NCI-H187 treated with DMSO at 0.1 percent for 48 hours (cell line): ENCODE data around the gene ACOX2.

ENCODE experiments used
- DNase-seq: peaks from one replicate; lab custom pipeline; 2025; lab: John Stamatoyannopoulos, UW

ACOX2 gene

DNA sequence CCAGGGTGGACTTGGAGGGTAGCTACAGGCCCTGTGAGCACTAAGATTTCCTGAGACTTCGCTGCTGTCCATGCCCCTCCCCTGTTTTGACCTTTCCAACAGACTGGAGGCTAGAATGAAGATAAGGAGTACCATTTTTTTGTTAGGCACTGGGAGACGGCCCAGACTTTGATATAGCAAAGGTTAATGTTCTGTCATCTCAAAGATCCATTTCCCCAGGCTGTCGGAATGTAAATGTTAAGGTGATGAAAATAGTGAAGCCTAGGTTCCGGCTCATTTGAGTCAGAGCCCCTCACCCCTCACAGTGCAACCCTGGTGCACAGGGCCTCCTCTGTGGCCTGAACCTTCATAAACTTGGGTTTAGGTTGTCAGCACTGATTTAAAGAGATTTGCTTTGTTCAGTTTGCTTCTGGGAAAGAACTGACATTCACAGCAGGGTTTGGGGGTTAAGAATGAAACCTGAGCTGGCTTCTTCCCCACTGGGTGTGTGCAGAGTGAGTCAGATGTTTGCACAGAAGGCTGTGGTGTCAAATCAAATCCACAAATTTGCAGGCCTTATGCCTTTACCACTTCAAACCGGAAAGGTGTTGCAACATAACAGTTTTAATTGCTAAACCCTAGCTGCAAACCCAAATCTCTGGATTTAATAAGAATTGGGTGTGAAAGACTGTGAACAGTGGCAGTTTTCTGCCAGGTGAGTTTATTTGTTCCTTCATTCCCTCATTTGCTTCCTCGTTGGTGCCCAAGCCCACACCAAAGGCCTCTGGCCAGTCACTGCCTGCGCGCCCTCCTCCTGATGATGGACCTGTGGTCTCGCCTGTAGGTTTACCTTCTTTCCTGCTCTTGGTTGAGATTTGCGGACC is 65.7 kb downstream of the ACOX2 start:
- no peak for DNase-seq

DNA sequence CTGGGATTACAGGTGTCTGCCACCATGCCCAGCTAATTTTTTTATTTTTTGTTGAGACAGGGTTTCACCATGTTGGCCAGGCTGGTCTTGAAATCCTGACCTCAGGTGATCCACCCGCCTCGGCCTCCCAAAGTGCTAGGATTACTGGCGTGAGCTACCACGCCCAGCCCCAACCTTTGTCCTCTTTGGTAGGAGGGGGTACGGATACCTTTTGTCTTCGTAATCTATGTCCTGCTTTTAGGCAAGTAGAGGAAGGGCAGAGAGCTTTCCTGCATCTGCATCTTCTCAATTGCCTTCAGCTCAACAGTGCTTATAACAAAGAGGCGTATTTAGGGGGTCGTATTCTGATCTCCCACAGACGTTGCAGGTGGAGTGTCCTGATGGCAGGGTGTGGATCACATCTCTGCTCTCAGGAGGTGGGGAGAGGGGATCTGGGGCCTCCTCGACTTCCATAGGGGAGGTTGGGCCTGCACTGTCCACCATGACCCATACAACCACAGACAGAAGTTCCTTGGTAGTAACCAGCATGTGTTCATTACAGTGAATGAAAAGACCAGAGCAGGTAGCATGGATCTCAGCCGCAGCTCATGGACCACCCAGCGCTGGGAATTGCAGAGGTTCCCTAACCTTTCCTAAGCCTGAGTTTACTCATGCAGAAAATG is 66.5 kb downstream of the ACOX2 start:
- DNase-seq = no peak

DNA sequence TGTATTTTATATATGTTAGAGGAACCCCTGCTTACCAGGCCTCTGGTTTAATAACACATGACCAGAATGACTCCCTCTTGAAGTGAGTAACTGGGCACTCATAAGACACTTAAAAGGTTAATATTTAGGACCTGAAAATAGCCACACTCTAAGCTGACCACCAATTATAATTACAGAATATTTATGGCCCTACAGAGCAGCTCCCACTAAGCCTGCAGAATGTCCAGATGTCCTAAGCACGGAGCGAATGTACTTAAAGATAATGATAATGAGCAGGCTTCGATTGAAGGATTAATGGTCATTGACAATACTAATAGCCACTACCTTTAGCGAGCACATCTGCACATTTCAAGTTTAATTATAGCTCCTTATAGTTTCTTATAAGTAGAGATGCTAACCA is 67.9 kb downstream of the ACOX2 start:
- no peak for DNase-seq

DNA sequence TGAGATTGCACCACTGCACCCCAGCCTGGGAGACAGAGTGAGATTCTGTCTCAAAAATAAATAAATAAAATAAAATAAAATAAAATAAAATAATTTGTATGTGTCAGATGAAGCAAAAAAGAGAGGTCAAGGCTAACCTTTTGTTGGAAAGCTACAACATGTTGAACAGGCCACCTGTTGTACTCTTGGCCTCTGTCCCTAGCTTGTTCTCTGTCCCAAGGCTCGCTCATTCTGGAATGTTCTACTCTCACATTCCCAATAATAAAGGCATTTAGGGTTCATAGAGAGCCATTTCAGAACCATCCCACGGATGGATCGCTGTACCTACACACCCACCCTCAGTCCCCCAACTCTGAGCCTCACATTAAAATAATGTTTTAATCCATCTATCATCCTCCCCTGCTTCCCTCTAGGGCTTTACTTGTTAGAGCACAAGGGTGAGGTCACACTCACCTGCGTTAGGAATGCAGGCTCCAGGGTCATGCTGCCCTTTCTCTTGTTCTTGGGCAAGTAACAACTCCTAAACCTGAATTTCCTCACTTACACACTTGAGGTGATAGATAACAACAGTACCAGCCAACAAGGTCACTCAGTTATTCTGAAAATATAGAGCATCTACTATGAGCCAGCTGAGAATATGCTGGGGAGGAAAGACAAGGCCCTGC is 70.0 kb downstream of the ACOX2 start:
- no peak for DNase-seq

DNA sequence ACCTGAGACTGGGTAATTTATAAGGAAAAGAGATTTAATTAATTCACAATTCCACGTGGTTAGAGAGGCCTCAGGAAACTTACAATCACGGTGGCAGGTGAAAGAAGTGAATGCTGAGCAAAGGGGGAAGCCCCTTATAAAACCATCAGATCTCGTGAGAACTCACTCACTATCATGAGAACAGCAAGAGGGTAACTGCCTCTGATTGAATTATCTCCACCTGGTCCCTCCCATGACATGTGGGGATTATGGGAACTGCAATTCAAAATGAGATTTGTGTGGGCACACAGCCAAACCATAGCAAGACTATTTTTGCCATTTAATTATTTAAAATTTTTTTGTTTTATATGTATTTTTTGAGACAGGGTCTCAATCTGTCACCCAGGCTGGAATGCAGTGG is 72.1 kb downstream of the ACOX2 start:
- no peak for DNase-seq

DNA sequence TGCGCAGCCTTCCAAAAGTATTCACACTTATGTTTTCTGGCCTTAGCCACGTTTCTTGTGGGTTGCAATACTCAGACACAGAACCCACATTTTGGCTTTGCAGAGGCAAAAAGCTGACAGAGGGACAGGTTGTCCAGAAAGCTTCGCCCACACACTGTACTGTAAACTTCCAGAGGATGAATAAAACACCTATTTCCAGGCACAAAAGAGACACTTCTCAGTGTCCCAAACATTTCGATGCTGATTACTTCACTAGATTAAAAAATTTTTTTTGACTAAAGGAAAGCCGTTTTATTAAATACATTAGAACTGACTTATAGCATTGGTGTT is 73.1 kb downstream of the ACOX2 start:
- DNase-seq = no peak

DNA sequence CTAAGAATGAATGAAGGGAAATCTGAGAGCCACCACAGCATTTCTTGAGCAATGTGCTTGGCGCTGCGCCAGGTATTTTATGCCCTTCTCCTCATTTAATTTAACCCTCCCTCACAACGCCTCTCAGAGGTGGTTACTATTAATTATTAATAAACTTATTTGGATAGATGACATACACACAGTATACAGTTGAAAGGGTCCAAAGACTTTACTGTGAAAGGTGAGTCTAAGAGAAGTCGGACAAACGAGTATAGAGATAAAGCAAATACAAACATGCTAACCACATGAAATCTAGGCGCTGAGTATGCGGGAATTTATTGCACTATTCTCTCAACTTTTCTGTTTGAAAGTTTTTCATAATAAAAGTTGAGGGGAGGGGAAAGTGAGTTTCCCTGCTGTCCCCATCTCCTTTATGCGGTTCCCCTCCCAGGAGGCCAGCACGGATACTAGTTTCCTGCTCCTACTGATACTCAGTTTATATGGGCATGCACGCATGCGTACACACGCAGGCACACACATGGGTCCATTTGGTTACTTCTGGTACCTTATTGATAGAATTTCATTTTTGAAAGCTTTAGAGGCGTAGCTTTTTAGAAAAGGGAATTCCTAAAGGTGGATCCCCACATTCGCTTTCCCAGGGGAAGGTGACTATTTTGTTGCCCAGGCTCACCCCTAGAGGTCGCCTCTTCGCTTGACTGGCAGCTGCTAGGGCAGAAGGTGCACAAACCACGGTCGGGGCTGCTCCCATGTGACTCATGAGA is 73.6 kb downstream of the ACOX2 start:
- DNase-seq = no peak

DNA sequence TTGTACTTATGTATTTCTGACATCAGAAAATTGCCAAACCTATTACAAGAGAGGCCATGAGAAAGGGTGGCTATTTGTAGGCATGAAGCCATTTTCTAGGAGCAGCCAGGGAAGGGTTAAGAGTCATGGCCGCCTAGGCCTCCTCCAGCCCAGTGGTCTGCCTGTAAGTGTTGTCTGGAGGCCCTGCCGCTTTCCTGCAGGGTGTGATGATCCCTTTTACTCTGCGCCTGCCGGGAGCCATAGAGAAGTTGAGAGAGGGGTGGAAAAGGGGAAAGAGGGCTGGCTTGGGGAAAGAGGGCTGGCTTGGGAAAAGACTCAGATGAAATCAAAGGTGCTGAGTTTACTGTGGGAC is 74.2 kb downstream of the ACOX2 start:
- DNase-seq = no peak

DNA sequence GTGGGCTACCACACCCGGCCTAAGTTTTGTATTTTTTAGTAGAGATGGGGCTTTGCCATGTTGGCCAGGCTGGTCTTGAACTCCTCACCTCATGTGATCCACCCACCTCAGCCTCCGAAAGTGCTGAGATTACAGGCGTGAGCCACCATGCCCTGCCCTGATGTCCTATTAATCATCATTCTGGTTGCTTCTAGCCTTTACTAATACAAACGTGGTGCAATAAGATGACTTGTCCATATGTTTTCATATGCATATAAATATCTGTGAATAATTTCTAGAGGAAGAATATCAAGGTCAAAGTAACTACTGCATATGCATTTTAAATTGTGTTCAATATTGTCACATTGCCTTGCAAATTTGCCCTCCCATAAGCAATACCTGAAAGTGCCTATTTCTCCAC is 77.8 kb downstream of the ACOX2 start:
- no peak for DNase-seq
